Upper lobe of left lung (tissue), 6 donors: ENCODE data around the gene PCGF3. TPM values are rescaled to one million over a fixed set of nuclear protein-coding genes. Genes with fewer than 3 reads are reported as not detected.

Source experiments
- ATAC-seq, 2 donors: fragments of 200-7000 bp; cut with Tn5 transposase; one replicate each; pipeline ENCODE4 v1.9.1; 2022; ENCODE audit warnings: mild to moderate bottlenecking in 2 of 2, moderate library complexity in 2 of 2; ENCODE audit not compliant: low FRiP score in 2 of 2
- DNase-seq, 2 donors: peaks; one replicate each; pipeline ENCODE4 v3.0.0-alpha.2; 2019 to 2020
- H3K27ac ChIP-seq, 4 donors: fragments of 200-600 bp; sonication (generic); one replicate each; pipeline ENCODE4 v1.5.1; 2016 to 2019
- H3K27me3 ChIP-seq, 4 donors: fragments of 200-600 bp; sonication (generic); one replicate each; pipeline ENCODE4 v1.5.1; 2017 to 2019
- H3K36me3 ChIP-seq, 4 donors: fragments of 200-600 bp; sonication (generic); one replicate each; pipeline ENCODE4 v1.5.1; 2016 to 2019
- H3K4me1 ChIP-seq, 4 donors: fragments of 200-600 bp; sonication (generic); one replicate each; pipeline ENCODE4 v1.5.1; 2018 to 2019
- H3K4me3 ChIP-seq, 4 donors: fragments of 200-600 bp; sonication (generic); one replicate each; pipeline ENCODE4 v1.5.1; 2017 to 2019; ENCODE audit warnings: mild to moderate bottlenecking in 2 of 4, moderate library complexity in 1 of 4
- H3K9me3 ChIP-seq, 4 donors: fragments of 200-600 bp; sonication (generic); one replicate each; pipeline ENCODE4 v1.5.1; 2018 to 2019
- CTCF ChIP-seq, 6 experiments: fragments of 450-650 bp in 4 of 6; fragments of 200-600 bp in 2 of 6; sonication (generic) in 2 of 6; IDR thresholded peaks; one replicate each; pipeline ENCODE4 v1.5.1; 2016 to 2019; ENCODE audit warnings: antibody characterized with exemption in 6 of 6
- EP300 ChIP-seq, 4 donors: sonication (generic); formaldehyde crosslinking; IDR thresholded peaks; one replicate each; pipeline ENCODE4 v1.5.1; 2017; ENCODE audit warnings: antibody characterized with exemption in 4 of 4, control low read depth in 2 of 4
- POLR2A ChIP-seq, 4 donors: fragments of 450-650 bp; IDR thresholded peaks; one replicate each; pipeline ENCODE4 v1.5.1; 2016 to 2017; ENCODE audit warnings: antibody characterized with exemption in 4 of 4, mild to moderate bottlenecking in 2 of 4
- POLR2AphosphoS5 ChIP-seq, 2 donors: sonication (generic); formaldehyde crosslinking; IDR thresholded peaks; one replicate each; pipeline ENCODE4 v1.5.1; 2017; ENCODE audit warnings: antibody characterized with exemption in 2 of 2
- WGBS, 2 donors: methylation state at CpG; one replicate each; pipeline ENCODE4 v1.1.5; 2017 to 2018; 5-methylcytosine and 5-hydroxymethylcytosine counted together
- total RNA-seq, 6 donors: library from RNA; depleted of rRNA in 4 of 6; stranded (reverse); fragments of >200 nt in 4 of 6; gene quantifications; one replicate each; pipeline versions ENCODE4 v1.1.0 to v1.2.1, GENCODE V29; 2016 to 2021
- donor health status: DM: no; HTN: no; CAD: no; lungs with moderate emphysema.
- donor health status: DM: no; HTN: yes; CAD: no; lungs with severe emphysema.

Gene PCGF3
- total RNA-seq, 6 donors from 2014 or later: 36.4 to 150 (median 41.0) TPM

GRCh38 chr4:781493-782216 is 76.0 kb downstream of the PCGF3 start:
- WGBS, 2 donors: 0 to 1% methylated on average over 4 to 34 of the region's 57 CpGs
- Histone ChIP-seq H3K9me3 (no peaks in the 10 kb centered on the region), H3K4me3 (peak overlapping the region; percentile 89 to 100 (median 94)), H3K27ac (peak overlapping the region; percentile 90 to 97 (median 92)), H3K27me3 (peaks cover 0 to 20% (median 14%) of the 10 kb centered on the region in 4 donors), H3K36me3 (peaks cover 3 to 38% (median 10%) of the 10 kb centered on the region in 4 donors), H3K4me1 (peaks cover 39 to 58% (median 46%) of the 10 kb centered on the region in 4 donors)
- DNase-seq (peak; percentile 99), ATAC-seq (peak; percentile 99)
- TF ChIP-seq POLR2A (IDR thresholded peaks at IDR 0.05) (peak; percentile 47 to 97 (median 93)), EP300 (IDR thresholded peaks at IDR 0.05) (peak in 1 of 4 donors; percentile 36), CTCF (IDR thresholded peaks at IDR 0.05) (peak in 2 of 6 experiments; percentile 22 to 27), POLR2AphosphoS5 (IDR thresholded peaks at IDR 0.05) (peak; percentile 96 to 98)

DNA sequence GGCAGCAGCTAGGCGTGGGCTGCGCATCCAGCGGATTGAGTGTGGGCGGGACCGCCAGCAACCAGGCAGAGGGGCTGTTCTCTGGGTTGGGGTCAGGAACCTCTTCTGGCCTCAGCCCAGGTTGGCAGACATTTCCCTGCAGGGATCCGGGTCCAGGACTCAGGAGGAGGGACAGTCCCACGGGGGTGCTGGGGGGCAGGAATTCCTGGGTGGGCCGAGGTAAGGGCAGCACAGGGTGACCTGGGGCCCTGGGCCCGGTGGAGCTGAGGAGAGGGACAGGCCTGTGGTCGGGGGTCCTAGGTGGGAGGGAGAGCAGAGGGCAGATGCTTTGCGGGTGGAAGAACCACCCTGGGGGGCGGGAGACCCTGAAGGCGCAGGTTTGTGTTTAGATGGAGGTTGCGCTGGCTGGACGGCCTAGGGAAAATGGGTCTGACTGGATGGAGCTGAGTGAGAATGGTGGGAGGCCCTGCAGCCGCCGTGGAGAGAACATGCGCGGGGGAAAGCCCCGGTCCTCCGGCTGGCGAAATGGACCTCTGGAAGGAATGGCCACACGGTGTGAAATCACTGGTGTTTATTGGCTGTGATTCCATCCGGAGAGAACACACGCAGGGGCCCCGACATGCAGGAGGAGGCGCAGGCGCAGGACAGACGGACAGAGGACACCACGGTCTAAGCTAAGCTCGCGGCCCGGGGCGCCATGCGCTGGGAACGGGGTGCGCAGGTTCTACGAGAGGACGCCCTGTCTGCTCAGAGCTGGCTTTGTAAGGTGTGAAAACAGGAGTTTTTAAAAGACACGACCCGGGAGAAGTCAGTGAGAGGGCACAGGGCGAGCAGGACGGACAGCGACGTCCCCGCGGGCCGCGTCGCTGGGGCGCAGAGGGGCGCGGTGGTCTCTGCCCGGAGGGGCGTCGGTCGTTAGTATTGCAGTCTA is 79.0 kb downstream of the PCGF3 start:
- Histone ChIP-seq H3K27ac (peak overlapping the region in 1 of 4 donors; percentile 61), H3K36me3 (peaks cover 0 to 8% (median 0%) of the 10 kb centered on the region in 4 donors), H3K4me3 (no peak overlapping the region), H3K4me1 (peaks cover 39 to 52% (median 42%) of the 10 kb centered on the region in 4 donors), H3K9me3 (no peaks in the 10 kb centered on the region), H3K27me3 (peaks cover 0 to 25% (median 19%) of the 10 kb centered on the region in 4 donors)
- TF ChIP-seq POLR2A (IDR thresholded peaks at IDR 0.05) (no peak), POLR2AphosphoS5 (IDR thresholded peaks at IDR 0.05) (no peak), CTCF (IDR thresholded peaks at IDR 0.05) (no peak), EP300 (IDR thresholded peaks at IDR 0.05) (no peak)
- ATAC-seq (no peak), DNase-seq (peak in 1 of 2 donors; percentile 86)
- 73 to 77% methylated on average over 45 to 57 of the region's 57 CpGs for WGBS, 2 donors

GRCh38 chr4:785332-786073 is 79.9 kb downstream of the PCGF3 start:
- no peak for ATAC-seq
- WGBS, 2 donors: 24 to 27% methylated on average over 34 to 38 of the region's 57 CpGs

More at GRCh38 chr4:785332-786073, 79.9 kb downstream of the PCGF3 start:
- Histone ChIP-seq H3K4me1 (peaks cover 30 to 43% (median 35%) of the 10 kb centered on the region in 4 donors), H3K27ac (peak overlapping the region in 2 of 4 donors; percentile 77 to 82), H3K4me3 (peak overlapping the region in 3 of 4 donors; percentile 40 to 53 (median 47)), H3K9me3 (no peaks in the 10 kb centered on the region), H3K27me3 (peaks cover 0 to 25% (median 19%) of the 10 kb centered on the region in 4 donors), H3K36me3 (peaks cover 0 to 1% (median 0%) of the 10 kb centered on the region in 4 donors)
- peak in 1 of 2 donors; percentile 84 for DNase-seq
- TF ChIP-seq EP300 (IDR thresholded peaks at IDR 0.05) (no peak), POLR2AphosphoS5 (IDR thresholded peaks at IDR 0.05) (no peak), CTCF (IDR thresholded peaks at IDR 0.05) (no peak), POLR2A (IDR thresholded peaks at IDR 0.05) (no peak)
